GM13976 (cell line): Measurements from ENCODE around the gene HCRT.
"Not testable (repeated sequence)": the region's sequence is repeated elsewhere in the genome, so short reads cannot be mapped to it uniquely, and the experiment has no call there.

Experiments
- DNase-seq: peaks from one replicate; pipeline ENCODE4 v3.0.0; 2012; ENCODE audit warnings: low spot score
- in situ Hi-C: fragments of 300-500 bp; cut with MboI; formaldehyde crosslinking; loops from one replicate; pipeline ENCODE4 v1.12.0; 2022; ENCODE audit warnings: low sequenced_read_pairs, mixed read lengths, inconsistent platforms; ENCODE audit not compliant: unreplicated experiment
- TF ChIP-seq, protein P1 (sequence below): IDR thresholded peaks from 2 replicates; pipeline ENCODE4 v1.5.1; 2012; ENCODE audit warnings: borderline replicate concordance, mild to moderate bottlenecking; ENCODE audit not compliant: insufficient read depth; ENCODE audit errors: extremely low read depth, missing control alignments, control extremely low read depth

The HCRT gene

DNA sequence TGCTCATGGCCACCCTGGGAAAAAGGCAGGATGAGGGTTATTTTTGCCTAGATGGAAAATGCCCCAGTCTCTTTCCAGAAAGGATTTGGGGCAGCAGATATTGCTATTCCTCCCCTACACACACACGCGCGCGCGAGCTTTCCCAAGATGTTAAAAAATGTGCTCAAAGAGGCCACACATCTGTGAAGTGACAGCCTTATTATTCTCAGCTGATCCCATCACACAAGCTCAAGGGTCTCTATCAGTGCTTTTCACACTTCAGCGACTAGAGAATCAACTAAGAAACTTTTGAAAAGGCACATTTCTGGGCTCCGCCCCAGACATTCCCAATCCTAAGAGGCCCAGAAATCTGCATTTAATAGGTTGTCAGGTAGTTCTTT lies 24.7 kb downstream of the HCRT start:
- DNase-seq, result no peak
- TF ChIP-seq, protein P1, sequence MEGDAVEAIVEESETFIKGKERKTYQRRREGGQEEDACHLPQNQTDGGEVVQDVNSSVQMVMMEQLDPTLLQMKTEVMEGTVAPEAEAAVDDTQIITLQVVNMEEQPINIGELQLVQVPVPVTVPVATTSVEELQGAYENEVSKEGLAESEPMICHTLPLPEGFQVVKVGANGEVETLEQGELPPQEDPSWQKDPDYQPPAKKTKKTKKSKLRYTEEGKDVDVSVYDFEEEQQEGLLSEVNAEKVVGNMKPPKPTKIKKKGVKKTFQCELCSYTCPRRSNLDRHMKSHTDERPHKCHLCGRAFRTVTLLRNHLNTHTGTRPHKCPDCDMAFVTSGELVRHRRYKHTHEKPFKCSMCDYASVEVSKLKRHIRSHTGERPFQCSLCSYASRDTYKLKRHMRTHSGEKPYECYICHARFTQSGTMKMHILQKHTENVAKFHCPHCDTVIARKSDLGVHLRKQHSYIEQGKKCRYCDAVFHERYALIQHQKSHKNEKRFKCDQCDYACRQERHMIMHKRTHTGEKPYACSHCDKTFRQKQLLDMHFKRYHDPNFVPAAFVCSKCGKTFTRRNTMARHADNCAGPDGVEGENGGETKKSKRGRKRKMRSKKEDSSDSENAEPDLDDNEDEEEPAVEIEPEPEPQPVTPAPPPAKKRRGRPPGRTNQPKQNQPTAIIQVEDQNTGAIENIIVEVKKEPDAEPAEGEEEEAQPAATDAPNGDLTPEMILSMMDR, result no peak
- in situ Hi-C loops, result no loop called here

- TF ChIP-seq, protein P1, result no peak
- in situ Hi-C loops, result no loop called here
- DNase-seq, result no peak
These were observed 25.3 kb downstream of the HCRT start for GRCh38 chr17:42159796-42160530.

GRCh38 chr17:42155614-42156045 lies 29.6 kb downstream of the HCRT start:
- no peak for DNase-seq
- TF ChIP-seq, protein P1, result no peak
- in situ Hi-C loops, result no loop called here

GRCh38 chr17:42153919-42154742 lies 31.1 kb downstream of the HCRT start:
- in situ Hi-C loops, result no loop called here
- DNase-seq, result no peak
- TF ChIP-seq, protein P1, result no peak

DNA sequence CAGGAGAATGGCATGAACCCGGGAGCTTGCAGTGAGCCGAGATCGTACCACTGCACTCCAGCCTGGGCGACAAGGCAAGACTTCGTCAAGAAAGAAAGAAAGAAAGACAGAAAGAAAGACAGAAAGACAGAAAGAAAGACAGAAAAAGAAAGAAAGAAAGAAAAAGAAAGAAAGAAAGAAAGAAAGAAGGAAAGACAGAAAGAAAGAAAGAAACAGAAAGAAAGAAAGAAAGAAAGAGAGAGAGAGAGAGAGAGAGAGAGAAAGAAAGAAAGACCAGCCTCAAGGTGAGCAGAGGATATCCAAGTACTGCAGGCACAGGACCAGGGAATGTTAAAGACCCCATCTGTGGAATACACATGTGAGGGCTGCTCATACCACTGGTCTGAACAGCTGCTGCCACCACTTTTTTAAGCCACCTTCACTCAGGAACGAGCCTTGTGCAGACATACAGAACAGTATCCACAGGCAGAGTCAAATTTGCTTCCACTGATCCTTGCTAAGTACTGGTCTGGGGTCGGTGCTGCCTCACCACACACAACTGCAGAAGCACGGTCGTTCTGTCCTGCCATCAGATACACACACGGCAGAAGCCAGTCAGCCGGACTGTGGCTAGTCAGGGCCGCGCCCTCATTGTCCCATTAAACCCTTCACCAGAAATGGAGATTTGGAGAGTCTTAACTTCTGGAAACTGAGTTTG lies 38.2 kb downstream of the HCRT start:
- TF ChIP-seq, protein P1, result no peak
- in situ Hi-C loops, result no loop called here
- DNase-seq, result no peak

DNA sequence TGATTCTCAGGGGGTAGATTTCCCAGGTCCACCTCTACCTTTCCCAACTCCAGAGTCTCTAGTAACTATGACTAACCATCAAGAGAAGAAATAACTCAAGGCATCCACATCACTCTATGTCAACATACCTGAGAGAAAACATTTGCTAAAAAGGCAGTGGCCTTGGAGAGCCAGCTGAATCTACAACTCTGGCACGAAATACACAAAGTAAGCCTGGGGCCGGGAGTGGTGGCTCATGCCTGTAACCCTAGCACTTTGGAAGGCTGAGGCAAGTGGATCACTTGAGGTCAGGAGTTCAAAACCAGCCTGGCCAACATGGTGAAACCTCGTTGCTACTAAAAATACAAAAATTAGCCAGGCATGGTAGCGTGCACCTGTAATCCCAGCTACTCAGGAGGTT lies 42.1 kb downstream of the HCRT start:
- DNase-seq, in situ Hi-C loops: not testable (repeated sequence)

DNA sequence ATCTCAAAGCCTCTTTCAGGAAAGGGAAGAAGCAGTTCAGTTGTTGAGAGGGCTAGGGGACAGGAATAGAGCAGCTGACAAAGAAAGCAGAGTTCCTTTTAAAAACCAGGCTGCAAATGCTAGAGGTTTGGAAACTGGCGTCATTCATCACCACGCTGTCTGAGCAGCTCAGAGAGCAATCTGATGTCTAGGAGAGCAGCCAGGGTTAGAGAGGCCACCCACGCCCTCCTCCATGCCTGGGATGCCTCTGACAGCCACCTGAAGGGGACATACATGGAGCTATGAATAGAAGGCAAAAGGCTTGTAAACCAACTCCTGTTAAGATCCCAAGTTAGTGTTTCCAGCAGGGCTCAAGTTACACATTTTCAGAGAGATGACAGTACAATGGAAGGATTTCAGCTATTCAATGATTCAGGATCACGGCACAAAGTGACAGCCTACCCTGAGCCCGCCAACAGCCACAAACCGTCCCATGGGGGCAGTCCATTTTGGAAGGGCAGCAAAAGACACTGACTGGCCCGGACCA lies 42.8 kb downstream of the HCRT start:
- TF ChIP-seq, protein P1, result no peak
- no peak for DNase-seq
- in situ Hi-C loops, result no loop called here
